ENCODE measurements around the gene CTDSPL.
A peak's percentile ranks its signal among the peaks of the same experiment; 100 is the strongest.

Gene CTDSPL

DNA sequence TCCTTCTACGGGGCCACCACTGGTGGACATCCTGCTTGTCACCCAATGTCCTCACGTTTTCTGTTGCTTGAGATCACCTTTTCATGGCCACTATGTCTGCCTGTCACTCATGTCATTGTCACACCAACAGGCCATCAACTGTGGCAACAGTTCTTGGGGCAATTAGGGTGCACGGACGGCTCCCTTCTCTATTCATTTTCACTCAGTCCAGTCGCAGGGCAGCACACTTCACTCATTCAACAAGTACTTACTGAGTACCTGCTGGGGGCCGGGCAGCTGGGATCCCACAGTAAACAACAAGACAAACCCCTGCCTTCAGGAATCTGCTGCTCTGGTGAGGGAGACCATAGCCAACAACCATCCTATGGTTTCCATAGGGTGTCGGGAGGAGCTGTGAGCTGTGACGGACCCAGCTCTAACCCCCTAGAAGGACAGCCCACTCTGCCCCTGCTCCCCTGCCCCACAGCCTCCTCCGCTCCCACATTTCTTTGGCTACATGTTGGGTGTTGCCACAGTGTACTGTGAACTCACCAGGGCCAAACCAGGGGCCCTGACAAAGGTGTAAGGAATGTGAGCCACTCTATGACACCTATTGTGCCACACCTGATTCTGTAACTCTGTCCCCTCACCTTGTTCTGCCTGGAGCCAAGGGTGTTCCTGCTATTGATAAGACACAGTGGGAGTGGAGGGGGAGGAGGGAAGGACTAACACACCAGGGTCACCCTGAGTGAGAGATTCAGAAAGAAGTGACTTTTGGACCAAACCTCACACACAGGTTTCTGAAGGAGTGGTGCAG lies 130.8 kb downstream of the CTDSPL start:
- in situ Hi-C loops (cut with MboI; ENCODE audit: low sequenced_read_pairs, unreplicated experiment): no loop called here
- TF ChIP-seq, protein P1, sequence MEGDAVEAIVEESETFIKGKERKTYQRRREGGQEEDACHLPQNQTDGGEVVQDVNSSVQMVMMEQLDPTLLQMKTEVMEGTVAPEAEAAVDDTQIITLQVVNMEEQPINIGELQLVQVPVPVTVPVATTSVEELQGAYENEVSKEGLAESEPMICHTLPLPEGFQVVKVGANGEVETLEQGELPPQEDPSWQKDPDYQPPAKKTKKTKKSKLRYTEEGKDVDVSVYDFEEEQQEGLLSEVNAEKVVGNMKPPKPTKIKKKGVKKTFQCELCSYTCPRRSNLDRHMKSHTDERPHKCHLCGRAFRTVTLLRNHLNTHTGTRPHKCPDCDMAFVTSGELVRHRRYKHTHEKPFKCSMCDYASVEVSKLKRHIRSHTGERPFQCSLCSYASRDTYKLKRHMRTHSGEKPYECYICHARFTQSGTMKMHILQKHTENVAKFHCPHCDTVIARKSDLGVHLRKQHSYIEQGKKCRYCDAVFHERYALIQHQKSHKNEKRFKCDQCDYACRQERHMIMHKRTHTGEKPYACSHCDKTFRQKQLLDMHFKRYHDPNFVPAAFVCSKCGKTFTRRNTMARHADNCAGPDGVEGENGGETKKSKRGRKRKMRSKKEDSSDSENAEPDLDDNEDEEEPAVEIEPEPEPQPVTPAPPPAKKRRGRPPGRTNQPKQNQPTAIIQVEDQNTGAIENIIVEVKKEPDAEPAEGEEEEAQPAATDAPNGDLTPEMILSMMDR (IDR thresholded peaks at IDR 0.05; ENCODE audit: borderline replicate concordance, control extremely low read depth, extremely low read depth, insufficient read depth, missing control alignments): no peak
- DNase-seq (ENCODE audit: low spot score): no peak

DNA sequence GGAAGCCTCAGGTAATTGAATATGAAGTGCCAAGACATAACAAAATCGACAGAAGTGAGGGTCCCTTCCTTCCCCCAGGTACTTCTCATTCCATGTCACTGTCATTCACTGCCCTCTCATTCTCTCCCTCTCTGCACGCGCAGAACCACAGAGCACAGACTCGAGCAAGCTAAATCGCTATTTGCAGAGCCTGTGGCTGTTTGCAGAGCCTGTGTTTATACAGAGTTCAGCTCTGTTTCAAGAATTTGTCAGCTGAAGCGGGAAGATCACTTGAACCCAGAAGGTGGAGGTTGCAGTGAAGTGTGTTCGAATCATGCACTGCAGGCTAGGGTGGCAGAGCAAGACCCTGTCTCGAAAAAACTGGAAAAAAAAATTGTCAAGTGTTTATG lies 131.4 kb downstream of the CTDSPL start:
- no peak for DNase-seq (ENCODE audit: low spot score)
- TF ChIP-seq, protein P1 (IDR thresholded peaks at IDR 0.05; ENCODE audit: borderline replicate concordance, control extremely low read depth, extremely low read depth, insufficient read depth, missing control alignments): no peak
- in situ Hi-C loops (cut with MboI; ENCODE audit: low sequenced_read_pairs, unreplicated experiment): no loop called here

DNA sequence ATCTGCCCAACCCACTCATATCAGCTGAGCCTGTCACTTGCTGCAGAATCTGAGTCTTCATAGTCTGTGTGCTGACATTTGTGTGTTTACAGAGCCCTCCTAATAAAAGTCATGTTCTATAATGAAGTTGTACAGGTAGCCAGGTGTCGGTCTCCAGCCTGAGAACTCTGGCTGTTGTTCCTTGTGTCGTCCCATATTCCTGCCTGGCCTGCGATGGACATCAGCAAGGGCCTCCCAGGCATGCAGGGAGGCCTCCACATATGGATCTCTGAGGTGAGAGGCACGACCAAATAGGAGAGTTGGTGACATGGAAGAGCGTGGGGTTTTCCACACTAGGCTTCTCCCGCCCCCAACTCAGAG lies 131.8 kb downstream of the CTDSPL start:
- TF ChIP-seq, protein P1 (IDR thresholded peaks at IDR 0.05; ENCODE audit: borderline replicate concordance, control extremely low read depth, extremely low read depth, insufficient read depth, missing control alignments): no peak
- in situ Hi-C loops (cut with MboI; ENCODE audit: low sequenced_read_pairs, unreplicated experiment): no loop called here
- DNase-seq (ENCODE audit: low spot score): no peak

DNA sequence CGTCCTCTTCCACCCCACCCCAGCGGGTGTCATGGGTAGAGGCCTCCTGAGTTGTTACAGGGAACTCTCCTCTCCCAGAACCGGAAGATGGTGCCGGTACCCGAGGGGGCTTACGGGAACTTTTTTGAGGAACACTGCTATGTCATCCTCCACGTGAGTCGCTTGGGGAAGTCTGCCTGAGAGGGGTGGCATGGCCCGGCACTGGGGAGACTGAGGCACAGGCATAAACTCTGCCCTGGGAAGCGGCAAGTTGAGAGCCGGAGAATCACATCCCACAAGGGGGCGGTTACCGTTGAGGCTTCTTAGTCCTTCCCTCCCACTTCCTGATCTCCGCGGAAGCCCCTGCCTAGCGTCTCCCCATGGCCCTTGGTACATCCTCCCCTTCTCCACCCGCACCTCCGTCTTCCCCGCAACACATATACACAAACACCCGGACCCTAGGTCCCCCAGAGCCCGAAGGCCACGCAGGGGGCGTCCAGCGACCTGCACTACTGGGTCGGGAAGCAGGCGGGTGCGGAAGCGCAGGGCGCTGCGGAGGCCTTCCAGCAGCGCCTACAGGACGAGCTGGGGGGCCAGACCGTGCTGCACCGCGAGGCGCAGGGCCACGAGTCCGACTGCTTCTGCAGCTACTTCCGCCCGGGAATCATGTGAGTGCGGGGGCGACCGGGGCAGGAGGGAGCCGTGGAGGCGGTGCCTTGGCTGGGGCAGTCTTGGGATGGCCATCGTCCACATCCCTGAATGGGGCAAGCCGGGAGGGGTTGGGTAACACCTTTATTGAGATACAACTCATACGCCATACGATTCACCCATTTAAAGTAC lies 132.3 kb downstream of the CTDSPL start:
- peak; percentile 78 for DNase-seq (ENCODE audit: low spot score)
- TF ChIP-seq, protein P1 (IDR thresholded peaks at IDR 0.05; ENCODE audit: borderline replicate concordance, control extremely low read depth, extremely low read depth, insufficient read depth, missing control alignments): no peak
- in situ Hi-C loops (cut with MboI; ENCODE audit: low sequenced_read_pairs, unreplicated experiment): no loop called here

DNA sequence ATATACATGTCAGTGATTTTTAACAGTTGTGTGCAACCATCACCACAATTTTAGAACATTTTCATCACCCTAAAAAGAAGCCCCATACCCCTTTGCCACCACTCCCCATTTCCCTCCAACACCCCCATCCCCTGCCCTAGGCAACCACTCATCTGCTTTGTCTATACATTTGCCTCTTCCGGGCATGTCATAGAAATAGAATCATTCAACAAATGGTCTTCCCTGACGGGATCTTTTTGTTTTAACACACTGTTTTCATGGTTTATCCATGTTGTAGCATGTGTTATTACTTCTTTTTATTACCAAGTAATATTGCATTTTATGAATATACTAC lies 132.9 kb downstream of the CTDSPL start:
- in situ Hi-C loops (cut with MboI; ENCODE audit: low sequenced_read_pairs, unreplicated experiment): no loop called here
- DNase-seq (ENCODE audit: low spot score): peak; percentile 29
- TF ChIP-seq, protein P1 (IDR thresholded peaks at IDR 0.05; ENCODE audit: borderline replicate concordance, control extremely low read depth, extremely low read depth, insufficient read depth, missing control alignments): no peak

DNA sequence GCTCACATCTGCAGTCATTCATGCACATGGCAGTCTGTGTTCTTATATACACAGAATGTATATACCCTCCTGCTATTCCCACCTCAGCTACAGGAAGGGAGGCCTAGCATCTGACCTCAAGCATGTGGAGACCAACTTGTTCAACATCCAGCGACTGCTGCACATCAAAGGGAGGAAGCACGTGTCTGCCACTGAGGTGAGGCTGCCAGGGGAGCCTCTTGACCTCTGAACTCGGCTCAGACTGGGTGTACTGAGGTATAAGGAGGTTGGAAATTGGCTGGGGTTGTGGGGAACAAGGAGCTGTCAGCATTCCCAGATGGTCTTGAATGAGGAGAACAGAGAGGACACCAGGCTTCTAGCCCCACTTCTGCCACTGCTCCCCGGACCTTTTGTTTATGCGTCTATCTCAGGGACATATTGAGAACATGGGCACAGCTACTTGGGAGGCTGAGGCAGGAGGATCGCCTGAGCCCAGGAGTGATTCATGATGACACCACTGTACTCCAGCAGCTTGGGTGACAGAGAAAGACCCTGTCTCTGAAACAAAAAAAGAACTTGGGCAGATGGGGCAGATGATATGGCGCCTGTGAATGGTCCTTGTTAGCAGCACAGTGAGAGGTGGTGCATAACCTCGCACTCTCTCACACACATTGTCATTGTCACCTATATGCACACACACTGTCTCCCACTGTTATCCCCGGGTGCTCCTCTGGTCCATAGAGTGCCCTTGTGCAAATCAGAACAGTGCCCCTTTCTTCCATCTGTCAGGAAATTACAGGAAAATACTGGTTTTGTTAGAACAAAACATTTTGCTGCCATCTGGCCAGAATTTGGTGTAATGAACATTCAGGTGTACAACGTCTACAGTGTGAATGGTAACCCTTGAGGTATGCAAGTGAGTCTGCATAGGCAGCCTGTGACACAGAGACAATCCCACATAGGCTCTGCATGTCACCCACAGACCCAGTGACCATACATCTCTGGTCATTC lies 134.3 kb downstream of the CTDSPL start:
- in situ Hi-C loops (cut with MboI; ENCODE audit: low sequenced_read_pairs, unreplicated experiment): no loop called here
- DNase-seq (ENCODE audit: low spot score): no peak
- TF ChIP-seq, protein P1 (IDR thresholded peaks at IDR 0.05; ENCODE audit: borderline replicate concordance, control extremely low read depth, extremely low read depth, insufficient read depth, missing control alignments): no peak

All from GM13976 (cell line).